ENCODE measurements around the gene MAN2A2.
"Not testable (repeated sequence)": the region's sequence is repeated elsewhere in the genome, so short reads cannot be mapped to it uniquely, and the experiment has no call there.

Gene MAN2A2

GRCh38 chr15:90904746-90905145 is 1.6 kb downstream of the MAN2A2 start:
- no peak for DNase-seq (ENCODE audit: low spot score)

- DNase-seq (ENCODE audit: low spot score) = no peak
These were observed 2.4 kb downstream of the MAN2A2 start for GRCh38 chr15:90905306-90906180.

- no peak for DNase-seq (ENCODE audit: low spot score)
These were observed 3.2 kb downstream of the MAN2A2 start for GRCh38 chr15:90906181-90906849.

- no peak for DNase-seq (ENCODE audit: low spot score)
These were observed 4.1 kb downstream of the MAN2A2 start for GRCh38 chr15:90907051-90907660.

GRCh38 chr15:90907838-90908507 is 4.9 kb downstream of the MAN2A2 start:
- DNase-seq (ENCODE audit: low spot score) = no peak

GRCh38 chr15:90909449-90909848 is 6.3 kb downstream of the MAN2A2 start:
- DNase-seq (ENCODE audit: low spot score) = not testable (repeated sequence)

GRCh38 chr15:90909976-90910375 is 6.9 kb downstream of the MAN2A2 start:
- DNase-seq (ENCODE audit: low spot score) = no peak

GRCh38 chr15:90910441-90911301 is 7.6 kb downstream of the MAN2A2 start:
- DNase-seq (ENCODE audit: low spot score) = no peak

GRCh38 chr15:90911302-90911623 is 8.2 kb downstream of the MAN2A2 start:
- DNase-seq (ENCODE audit: low spot score) = no peak

GRCh38 chr15:90911906-90912769 is 9.0 kb downstream of the MAN2A2 start:
- DNase-seq (ENCODE audit: low spot score) = no peak

- no peak for DNase-seq (ENCODE audit: low spot score)
These were observed 9.6 kb downstream of the MAN2A2 start for GRCh38 chr15:90912770-90913075.

- DNase-seq (ENCODE audit: low spot score) = no peak
These were observed 10.4 kb downstream of the MAN2A2 start for GRCh38 chr15:90913398-90913944.

- no peak for DNase-seq (ENCODE audit: low spot score)
These were observed 11.4 kb downstream of the MAN2A2 start for GRCh38 chr15:90914305-90915080.

- no peak for DNase-seq (ENCODE audit: low spot score)
These were observed 12.2 kb downstream of the MAN2A2 start for GRCh38 chr15:90915216-90915807.

GRCh38 chr15:90915808-90916440 is 12.8 kb downstream of the MAN2A2 start:
- DNase-seq (ENCODE audit: low spot score) = no peak

GRCh38 chr15:90916461-90916860 is 13.4 kb downstream of the MAN2A2 start:
- no peak for DNase-seq (ENCODE audit: low spot score)

GRCh38 chr15:90917569-90917968 is 14.5 kb downstream of the MAN2A2 start:
- DNase-seq (ENCODE audit: low spot score) = no peak

- DNase-seq (ENCODE audit: low spot score) = no peak
These were observed 15.1 kb downstream of the MAN2A2 start for GRCh38 chr15:90918034-90918788.
